NOMO-1 treated with dmso at 0.1 percent for 144 hours (cell line): ENCODE data around the gene PRPSAP2.

Source experiments
- DNase-seq: peaks from one replicate; lab custom pipeline; 2025; ENCODE audit not compliant: unreplicated experiment; lab: John Stamatoyannopoulos, UW

The PRPSAP2 gene

DNA sequence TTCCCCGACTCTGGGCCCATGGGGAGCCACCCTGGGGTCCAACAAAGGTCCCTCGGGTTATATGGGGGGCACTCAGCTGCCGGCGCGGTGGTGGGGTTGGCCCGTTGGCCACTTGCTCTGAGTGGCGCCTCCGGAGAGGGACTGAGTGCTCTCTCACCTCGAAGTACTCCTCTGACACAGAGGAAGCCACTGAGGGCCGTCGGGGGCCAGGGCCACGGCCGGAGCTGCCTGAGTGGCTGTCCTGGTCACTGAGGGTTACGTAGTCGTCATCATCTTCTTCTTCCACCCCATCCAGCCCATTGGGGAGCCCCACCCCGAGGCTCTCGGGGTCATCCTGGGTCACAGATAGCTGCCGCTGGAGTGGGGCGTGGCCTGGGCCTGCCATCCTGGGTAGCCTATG is 119.7 kb downstream of the PRPSAP2 start:
- no peak for DNase-seq

DNA sequence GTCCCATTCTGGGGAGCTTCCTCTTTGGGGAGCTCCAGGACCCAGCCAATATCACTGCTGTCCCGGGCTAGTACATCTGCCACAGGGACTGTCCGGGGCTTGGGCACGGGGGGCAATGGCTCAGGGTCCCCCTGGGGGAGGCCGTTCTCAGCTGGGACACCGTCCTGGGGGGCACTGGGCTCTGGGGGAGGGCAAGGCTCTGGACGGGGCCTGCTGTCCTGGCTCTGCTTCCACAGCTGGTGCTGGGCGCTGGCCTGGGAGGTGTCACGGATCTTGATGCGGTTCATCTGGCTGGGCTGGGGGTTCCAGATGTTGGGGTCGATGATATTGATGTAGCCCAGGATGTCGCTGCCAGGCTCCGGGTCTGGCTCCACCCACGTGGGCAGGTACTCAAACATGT is 120.1 kb downstream of the PRPSAP2 start:
- DNase-seq, result no peak

DNA sequence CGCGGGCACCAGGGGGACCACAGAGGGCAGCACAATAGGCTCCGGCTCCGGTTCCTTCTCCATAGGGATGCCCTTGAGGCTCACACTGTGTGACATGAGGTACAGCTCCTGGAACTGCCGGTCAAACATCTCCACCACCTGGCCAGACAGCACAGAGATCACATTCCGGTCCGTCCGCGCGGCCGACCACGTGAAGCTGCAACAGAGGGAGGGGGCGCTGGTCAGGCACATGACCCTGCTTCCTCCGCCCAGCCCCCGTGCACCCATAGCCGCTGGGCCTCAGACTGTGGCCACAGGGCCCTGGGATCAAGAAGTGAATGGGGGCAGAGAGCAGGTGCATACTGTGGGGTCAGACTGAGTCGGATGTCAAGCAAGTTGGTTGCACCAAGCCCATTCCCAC is 120.7 kb downstream of the PRPSAP2 start:
- no peak for DNase-seq
